Duodenal mucosa (tissue), 2 donors: Measurements from ENCODE around the gene ZBTB38.

ENCODE experiments used
- H3K27ac ChIP-seq: one replicate; pipeline ENCODE4 v1.7.0; 2013; ENCODE audit warnings: low read depth, low read length
- H3K27me3 ChIP-seq, 2 donors: one replicate each; pipeline ENCODE4 v1.7.0; 2013; ENCODE audit warnings: low read length in 2 of 2, control low read depth in 1 of 2; ENCODE audit not compliant: insufficient read depth in 2 of 2, control insufficient read depth in 1 of 2
- H3K36me3 ChIP-seq, 2 donors: one replicate each; pipeline ENCODE4 v1.7.0; 2013; ENCODE audit warnings: low read length in 2 of 2, control low read depth in 1 of 2; ENCODE audit not compliant: insufficient read depth in 2 of 2, control insufficient read depth in 1 of 2
- H3K4me1 ChIP-seq, 2 donors: one replicate each; pipeline ENCODE4 v1.7.0; 2013; ENCODE audit warnings: low read length in 2 of 2, control low read depth in 1 of 2; ENCODE audit not compliant: insufficient read depth in 2 of 2, control insufficient read depth in 1 of 2
- H3K4me3 ChIP-seq, 2 donors: one replicate each; pipeline ENCODE4 v1.7.0; 2013; ENCODE audit warnings: low read length in 2 of 2, low read depth in 1 of 2
- H3K9ac ChIP-seq, 2 donors: one replicate each; pipeline ENCODE4 v1.7.0; 2013; ENCODE audit warnings: low read length in 2 of 2, low read depth in 1 of 2
- H3K9me3 ChIP-seq, 2 donors: one replicate each; pipeline ENCODE4 v1.7.0; 2013; ENCODE audit warnings: low read length in 2 of 2, control low read depth in 1 of 2; ENCODE audit not compliant: control insufficient read depth in 1 of 2

The ZBTB38 gene

GRCh38 chr3:141386611-141387111 is 18.4 kb downstream of the ZBTB38 start:
- H3K36me3 ChIP-seq, result peaks cover 8 to 23% of the 10 kb centered on the region in 2 donors
- H3K4me1 ChIP-seq, result no peaks in the 10 kb centered on the region
- H3K9ac ChIP-seq, result peak overlapping the region; percentile 34 to 44
- H3K27me3 ChIP-seq, result no peaks in the 10 kb centered on the region
- no peaks in the 10 kb centered on the region for H3K9me3 ChIP-seq
- peak overlapping the region; percentile 23 to 50 for H3K4me3 ChIP-seq
- peak overlapping the region; percentile 26 for H3K27ac ChIP-seq

- Histone ChIP-seq H3K36me3 (peaks cover 8 to 26% of the 10 kb centered on the region in 2 donors), H3K4me1 (peaks cover 0 to 2% of the 10 kb centered on the region in 2 donors), H3K4me3 (peak overlapping the region; percentile 23 to 50), H3K27ac (peak overlapping the region; percentile 39), H3K27me3 (no peaks in the 10 kb centered on the region), H3K9me3 (no peaks in the 10 kb centered on the region), H3K9ac (peak overlapping the region in 1 of 2 donors; percentile 23)
These were observed 19.2 kb downstream of the ZBTB38 start for GRCh38 chr3:141387516-141387915.

- Histone ChIP-seq H3K36me3 (peaks cover 8 to 27% of the 10 kb centered on the region in 2 donors), H3K9me3 (no peaks in the 10 kb centered on the region), H3K4me1 (peaks cover 0 to 2% of the 10 kb centered on the region in 2 donors), H3K9ac (peak overlapping the region in 1 of 2 donors; percentile 16), H3K27me3 (no peaks in the 10 kb centered on the region), H3K27ac (no peak overlapping the region), H3K4me3 (peak overlapping the region in 1 of 2 donors; percentile 12)
These were observed 20.1 kb downstream of the ZBTB38 start for GRCh38 chr3:141388395-141388794.

- Histone ChIP-seq H3K9me3 (no peaks in the 10 kb centered on the region), H3K9ac (peak overlapping the region; percentile 16 to 47), H3K4me3 (peak overlapping the region; percentile 26 to 49), H3K36me3 (peaks cover 8 to 25% of the 10 kb centered on the region in 2 donors), H3K27ac (no peak overlapping the region), H3K27me3 (no peaks in the 10 kb centered on the region), H3K4me1 (peaks cover 0 to 2% of the 10 kb centered on the region in 2 donors)
These were observed 20.7 kb downstream of the ZBTB38 start for GRCh38 chr3:141388823-141389621.

- Histone ChIP-seq H3K4me3 (no peak overlapping the region), H3K9me3 (no peaks in the 10 kb centered on the region), H3K9ac (no peak overlapping the region), H3K4me1 (peaks cover 0 to 2% of the 10 kb centered on the region in 2 donors), H3K36me3 (peaks cover 11 to 21% of the 10 kb centered on the region in 2 donors), H3K27me3 (no peaks in the 10 kb centered on the region), H3K27ac (no peak overlapping the region)
These were observed 21.4 kb downstream of the ZBTB38 start for GRCh38 chr3:141389703-141390102.

GRCh38 chr3:141390747-141391146 is 22.4 kb downstream of the ZBTB38 start:
- Histone ChIP-seq H3K4me1 (peaks cover 0 to 2% of the 10 kb centered on the region in 2 donors), H3K27me3 (no peaks in the 10 kb centered on the region), H3K36me3 (peaks cover 11 to 23% of the 10 kb centered on the region in 2 donors), H3K27ac (no peak overlapping the region), H3K9ac (no peak overlapping the region), H3K9me3 (no peaks in the 10 kb centered on the region), H3K4me3 (no peak overlapping the region)

- Histone ChIP-seq H3K9ac (no peak overlapping the region), H3K27ac (no peak overlapping the region), H3K27me3 (no peaks in the 10 kb centered on the region), H3K4me3 (no peak overlapping the region), H3K9me3 (peaks cover 3 to 4% of the 10 kb centered on the region in 2 donors), H3K36me3 (peaks cover 11 to 30% of the 10 kb centered on the region in 2 donors), H3K4me1 (peaks cover 0 to 2% of the 10 kb centered on the region in 2 donors)
These were observed 23.1 kb downstream of the ZBTB38 start for GRCh38 chr3:141391298-141391990.

GRCh38 chr3:141391991-141392316 is 23.6 kb downstream of the ZBTB38 start:
- no peak overlapping the region for H3K27ac ChIP-seq
- peaks cover 6% of the 10 kb centered on the region in 2 donors for H3K9me3 ChIP-seq
- H3K27me3 ChIP-seq, result no peaks in the 10 kb centered on the region
- H3K4me1 ChIP-seq, result peaks cover 0 to 2% of the 10 kb centered on the region in 2 donors
- peaks cover 10 to 30% of the 10 kb centered on the region in 2 donors for H3K36me3 ChIP-seq
- H3K4me3 ChIP-seq, result no peak overlapping the region
- no peak overlapping the region for H3K9ac ChIP-seq

- Histone ChIP-seq H3K9ac (no peak overlapping the region), H3K9me3 (peaks cover 6 to 7% of the 10 kb centered on the region in 2 donors), H3K27ac (no peak overlapping the region), H3K4me1 (peaks cover 0 to 2% of the 10 kb centered on the region in 2 donors), H3K27me3 (no peaks in the 10 kb centered on the region), H3K36me3 (peaks cover 9 to 34% of the 10 kb centered on the region in 2 donors), H3K4me3 (no peak overlapping the region)
These were observed 24.1 kb downstream of the ZBTB38 start for GRCh38 chr3:141392416-141392815.
